VCaP (cell line): ENCODE results near the gene LINS1.
A peak's percentile ranks its signal among the peaks of the same experiment; 100 is the strongest.

ENCODE experiments used
- H3K27ac ChIP-seq: fragments of 450-650 bp; 2 replicates; pipeline ENCODE4 v1.5.1; 2017
- TF ChIP-seq, protein P1 (sequence below): fragments of 450-650 bp; conservative IDR thresholded peaks from 2 replicates; pipeline ENCODE4 v1.5.1; 2017; ENCODE audit warnings: mild to moderate bottlenecking, moderate library complexity

Gene LINS1

GRCh38 chr15:100536733-100537132 lies 65.3 kb downstream of the LINS1 start:
- H3K27ac ChIP-seq, result no peak overlapping the region
- TF ChIP-seq, protein P1, sequence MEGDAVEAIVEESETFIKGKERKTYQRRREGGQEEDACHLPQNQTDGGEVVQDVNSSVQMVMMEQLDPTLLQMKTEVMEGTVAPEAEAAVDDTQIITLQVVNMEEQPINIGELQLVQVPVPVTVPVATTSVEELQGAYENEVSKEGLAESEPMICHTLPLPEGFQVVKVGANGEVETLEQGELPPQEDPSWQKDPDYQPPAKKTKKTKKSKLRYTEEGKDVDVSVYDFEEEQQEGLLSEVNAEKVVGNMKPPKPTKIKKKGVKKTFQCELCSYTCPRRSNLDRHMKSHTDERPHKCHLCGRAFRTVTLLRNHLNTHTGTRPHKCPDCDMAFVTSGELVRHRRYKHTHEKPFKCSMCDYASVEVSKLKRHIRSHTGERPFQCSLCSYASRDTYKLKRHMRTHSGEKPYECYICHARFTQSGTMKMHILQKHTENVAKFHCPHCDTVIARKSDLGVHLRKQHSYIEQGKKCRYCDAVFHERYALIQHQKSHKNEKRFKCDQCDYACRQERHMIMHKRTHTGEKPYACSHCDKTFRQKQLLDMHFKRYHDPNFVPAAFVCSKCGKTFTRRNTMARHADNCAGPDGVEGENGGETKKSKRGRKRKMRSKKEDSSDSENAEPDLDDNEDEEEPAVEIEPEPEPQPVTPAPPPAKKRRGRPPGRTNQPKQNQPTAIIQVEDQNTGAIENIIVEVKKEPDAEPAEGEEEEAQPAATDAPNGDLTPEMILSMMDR, result no peak

GRCh38 chr15:100533886-100534285 lies 68.1 kb downstream of the LINS1 start:
- TF ChIP-seq, protein P1, result no peak

GRCh38 chr15:100531823-100532327 lies 70.1 kb downstream of the LINS1 start:
- TF ChIP-seq, protein P1, result no peak
- no peak overlapping the region for H3K27ac ChIP-seq

More at GRCh38 chr15:100533886-100534285, 68.1 kb downstream of the LINS1 start:
- H3K27ac ChIP-seq, result no peak overlapping the region

- TF ChIP-seq, protein P1, result no peak
These were observed 70.8 kb downstream of the LINS1 start for GRCh38 chr15:100531204-100531603.

DNA sequence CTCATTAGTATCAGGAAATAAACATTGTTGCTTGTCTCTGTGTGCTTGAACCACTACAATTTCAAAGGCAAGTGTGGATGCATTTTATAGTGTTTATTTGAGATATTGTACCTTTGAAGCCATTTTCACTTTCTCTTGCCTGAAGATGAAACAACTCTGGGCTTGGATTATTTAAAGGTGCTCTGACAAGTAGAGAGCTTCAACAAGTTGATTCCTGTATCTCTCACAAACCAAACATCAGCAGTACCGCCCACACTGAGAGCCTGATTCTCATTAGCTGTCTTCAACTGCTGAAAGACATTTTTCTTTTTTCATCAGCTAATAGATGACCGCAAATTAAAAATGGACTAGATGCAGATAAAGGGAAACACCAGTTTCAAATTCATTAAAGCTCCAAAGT lies 72.4 kb downstream of the LINS1 start:
- no peak overlapping the region for H3K27ac ChIP-seq
- TF ChIP-seq, protein P1, result no peak

More at GRCh38 chr15:100531204-100531603, 70.8 kb downstream of the LINS1 start:
- no peak overlapping the region for H3K27ac ChIP-seq

- TF ChIP-seq, protein P1, result no peak
- H3K27ac ChIP-seq, result no peak within 1 kb of the TSS
These were observed 73.1 kb downstream of the LINS1 start, which contains the start of gene CERS3 for GRCh38 chr15:100528833-100529428. Gene CERS3, minus strand, starts transcription at chr15:100528950. Its CDS starts 27,101 bp downstream, at chr15:100501849.

DNA sequence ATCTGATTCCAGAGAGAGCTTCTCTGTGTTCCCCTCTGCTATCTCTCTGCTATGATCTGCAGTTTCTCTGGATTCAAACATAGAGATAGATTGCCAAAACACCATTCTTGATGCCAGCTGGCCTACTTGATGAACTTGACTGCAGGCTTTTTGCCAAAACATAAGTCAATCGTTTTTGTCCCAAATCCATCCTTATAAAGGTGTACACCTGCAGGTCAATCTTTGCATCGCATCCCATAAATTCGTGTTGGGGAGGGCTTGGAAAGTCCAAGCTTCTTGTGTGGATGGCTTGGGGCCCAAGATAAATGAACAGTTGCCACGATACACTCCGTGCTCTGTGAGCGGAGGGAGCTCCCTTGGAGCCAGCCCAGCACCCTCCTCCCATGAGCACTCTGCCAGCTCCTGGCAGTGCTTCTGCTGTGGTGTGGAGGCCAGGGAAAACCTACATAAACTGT lies 75.9 kb downstream of the LINS1 start:
- TF ChIP-seq, protein P1, result peak; percentile 67

More for the DNA sequence above, 75.9 kb downstream of the LINS1 start:
- H3K27ac ChIP-seq, result peak overlapping the region; percentile 72
